Liver (tissue), 9 donors: ENCODE results near the gene GRK2. TPM values are rescaled to one million over a fixed set of nuclear protein-coding genes. Genes with fewer than 3 reads are reported as not detected.

Source experiments
- DNase-seq: peaks from one replicate; pipeline ENCODE4 v3.0.0-alpha.2; 2017; ENCODE audit warnings: low spot score
- H3K27ac ChIP-seq, 2 donors: one replicate each; pipeline ENCODE4 v1.7.0; 2013; ENCODE audit warnings: inconsistent platforms in 2 of 2, low read length in 2 of 2, control low read depth in 1 of 2, low read depth in 1 of 2, mild to moderate bottlenecking in 1 of 2
- H3K27me3 ChIP-seq, 4 donors: one replicate each; pipeline versions ENCODE4 v1.6.1 to v1.7.0; 2013; ENCODE audit warnings: low read length in 3 of 4, inconsistent platforms in 1 of 4, mild to moderate bottlenecking in 1 of 4, moderate library complexity in 1 of 4; ENCODE audit not compliant: control insufficient read depth in 4 of 4, insufficient read depth in 4 of 4
- H3K36me3 ChIP-seq, 4 donors: one replicate each; pipeline versions ENCODE4 v1.6.1 to v1.7.0; 2013; ENCODE audit warnings: low read length in 3 of 4, mild to moderate bottlenecking in 3 of 4, low read depth in 1 of 4, moderate library complexity in 1 of 4; ENCODE audit not compliant: control insufficient read depth in 4 of 4, insufficient read depth in 3 of 4
- H3K4me1 ChIP-seq, 4 donors: one replicate each; pipeline versions ENCODE4 v1.6.1 to v1.7.0; 2013; ENCODE audit warnings: low read length in 3 of 4, mild to moderate bottlenecking in 3 of 4, moderate library complexity in 1 of 4; ENCODE audit not compliant: control insufficient read depth in 4 of 4, insufficient read depth in 4 of 4
- H3K4me3 ChIP-seq, 3 donors: one replicate each; pipeline versions ENCODE4 v1.6.1 to v1.7.0; 2013; ENCODE audit warnings: low read length in 3 of 3, control low read depth in 1 of 3, low read depth in 1 of 3, mild to moderate bottlenecking in 1 of 3
- H3K9ac ChIP-seq, 2 donors: one replicate each; pipeline ENCODE4 v1.7.0; 2013; ENCODE audit warnings: low read length in 2 of 2, mild to moderate bottlenecking in 2 of 2, moderate library complexity in 2 of 2, control low read depth in 1 of 2, low read depth in 1 of 2
- H3K9me3 ChIP-seq, 4 donors: one replicate each; pipeline versions ENCODE4 v1.6.1 to v1.7.0; 2013; ENCODE audit warnings: low read length in 3 of 4; ENCODE audit not compliant: control insufficient read depth in 4 of 4
- ATF3 ChIP-seq: IDR thresholded peaks from 2 replicates; pipeline ENCODE4 v1.6.1; 2016; ENCODE audit warnings: antibody characterized with exemption
- CTCF ChIP-seq: fragments of 150-350 bp; IDR thresholded peaks from 2 replicates; pipeline ENCODE4 v1.5.1; 2017; ENCODE audit warnings: improper control_type of control experiment, low read depth, low read length; ENCODE audit not compliant: missing input control
- EGR1 ChIP-seq, 2 donors: IDR thresholded peaks; 2 replicates each; pipeline ENCODE4 v1.6.1; 2016 to 2018; ENCODE audit warnings: antibody characterized with exemption in 2 of 2, low read depth in 2 of 2
- FOXA1 ChIP-seq: IDR thresholded peaks from 2 replicates; pipeline ENCODE4 v1.6.1; 2016; ENCODE audit warnings: antibody characterized with exemption
- FOXA2 ChIP-seq: IDR thresholded peaks from 2 replicates; pipeline ENCODE4 v1.6.1; 2016; ENCODE audit warnings: antibody characterized with exemption
- GABPA ChIP-seq, 2 donors: IDR thresholded peaks in 1 of 2; conservative IDR thresholded peaks in 1 of 2; 2 replicates each; pipeline ENCODE4 v1.6.1; 2016; ENCODE audit warnings: antibody characterized with exemption in 2 of 2, mild to moderate bottlenecking in 1 of 2, moderate library complexity in 1 of 2
- HNF4A ChIP-seq, 2 donors: conservative IDR thresholded peaks; 2 replicates each; pipeline ENCODE4 v1.6.1; 2016; ENCODE audit warnings: antibody characterized with exemption in 2 of 2, mild to moderate bottlenecking in 2 of 2
- HNF4G ChIP-seq: IDR thresholded peaks from 2 replicates; pipeline ENCODE4 v1.6.1; 2016; ENCODE audit warnings: antibody characterized with exemption
- JUND ChIP-seq, 2 donors: IDR thresholded peaks; 2 replicates each; pipeline ENCODE4 v1.6.1; 2016; ENCODE audit warnings: antibody characterized with exemption in 2 of 2
- MAX ChIP-seq: IDR thresholded peaks from 2 replicates; pipeline ENCODE4 v1.6.1; 2016; ENCODE audit warnings: antibody characterized with exemption
- NR2F2 ChIP-seq: IDR thresholded peaks from 2 replicates; pipeline ENCODE4 v1.6.1; 2016; ENCODE audit warnings: antibody characterized with exemption
- RAD21 ChIP-seq, 2 donors: IDR thresholded peaks; 2 replicates each; pipeline ENCODE4 v1.6.1; 2016; ENCODE audit warnings: antibody characterized with exemption in 2 of 2, mild to moderate bottlenecking in 2 of 2
- RXRA ChIP-seq, 2 donors: IDR thresholded peaks; 2 replicates each; pipeline ENCODE4 v1.6.1; 2017 to 2018; ENCODE audit warnings: antibody characterized with exemption in 2 of 2, mild to moderate bottlenecking in 1 of 2
- SP1 ChIP-seq: IDR thresholded peaks from 2 replicates; pipeline ENCODE4 v1.6.1; 2018; ENCODE audit warnings: antibody characterized with exemption, mild to moderate bottlenecking
- TAF1 ChIP-seq: conservative IDR thresholded peaks from 2 replicates; pipeline ENCODE4 v1.6.1; 2016; ENCODE audit warnings: antibody characterized with exemption, mild to moderate bottlenecking
- YY1 ChIP-seq: IDR thresholded peaks from 2 replicates; pipeline ENCODE4 v1.6.1; 2016; ENCODE audit warnings: antibody characterized with exemption, mild to moderate bottlenecking
- ZBTB33 ChIP-seq: IDR thresholded peaks from 2 replicates; pipeline ENCODE4 v1.6.1; 2016; ENCODE audit warnings: antibody characterized with exemption
- WGBS: extraction: QIAGEN DNeasy Blood & Tissue Kit; methylation state at CpG from one replicate; pipeline ENCODE4 v1.1.7; 2013; 5-methylcytosine and 5-hydroxymethylcytosine counted together
- polyA plus RNA-seq, 2 donors: library from polyadenylated mRNA; stranded (reverse) in 1 of 2; unstranded in 1 of 2; fragments of 200-250 nt in 1 of 2; fragments of >200 nt in 1 of 2; fragmentation: Nextera tagmentation in 1 of 2; extraction: Ambion mirVana in 1 of 2; gene quantifications; one replicate each; pipeline versions ENCODE4 v1.2.1 to v1.2.3, GENCODE V29; 2013 to 2015
- total RNA-seq, 2 donors: library from RNA; depleted of rRNA; stranded (reverse); fragments of >200 nt; gene quantifications; one replicate each; pipeline ENCODE4 v1.2.3, GENCODE V29; 2014
- donor health status: healthy.
- donor health status: healthy.
- donor health status: healthy.
- donor health status: healthy.
- donor health status: healthy.

Gene GRK2
- total and polyA plus RNA-seq, 4 donors = 13.4 to 41.4 (median 31.7) TPM

- Histone ChIP-seq H3K27me3 (no peaks in the 10 kb centered on the region), H3K9ac (no peak overlapping the region), H3K4me1 (no peaks in the 10 kb centered on the region), H3K27ac (no peak overlapping the region), H3K9me3 (no peaks in the 10 kb centered on the region), H3K36me3 (peaks cover 6 to 17% (median 8%) of the 10 kb centered on the region in 4 donors), H3K4me3 (no peak overlapping the region)
- DNase-seq = no peak
- WGBS = 96% methylated on average over 1 of the region's 1 CpG
- no peak for TF ChIP-seq RXRA (IDR thresholded peaks at IDR 0.05)
- TF ChIP-seq ZBTB33 = no peak
- no peak for TF ChIP-seq FOXA2
- TF ChIP-seq EGR1 (IDR thresholded peaks at IDR 0.05; ENCODE audit: low read depth in 2 of 2) = no peak
- TF ChIP-seq JUND (IDR thresholded peaks at IDR 0.05) = no peak
- no peak for TF ChIP-seq YY1
- no peak for TF ChIP-seq SP1
- no peak for TF ChIP-seq HNF4A (conservative IDR thresholded peaks at IDR 0.05)
- no peak for TF ChIP-seq RAD21 (IDR thresholded peaks at IDR 0.05)
- TF ChIP-seq MAX = no peak
- no peak for TF ChIP-seq NR2F2
- no peak for TF ChIP-seq HNF4G
Measured at GRCh38 chr11:67295846-67296245, 29.6 kb downstream of the GRK2 start.

- Histone ChIP-seq H3K27me3 (no peaks in the 10 kb centered on the region), H3K4me3 (no peak overlapping the region), H3K4me1 (peaks cover 6 to 23% (median 12%) of the 10 kb centered on the region in 4 donors), H3K9ac (no peak overlapping the region), H3K27ac (no peak overlapping the region), H3K9me3 (no peaks in the 10 kb centered on the region), H3K36me3 (peaks cover 5 to 16% (median 8%) of the 10 kb centered on the region in 4 donors)
- DNase-seq = no peak
- TF ChIP-seq TAF1 (no peak), ATF3 (no peak), JUND (IDR thresholded peaks at IDR 0.05) (no peak), GABPA (IDR thresholded peaks at IDR 0.05 in 1 of 2, conservative IDR thresholded peaks at IDR 0.05 in 1 of 2) (no peak), CTCF (no peak), HNF4G (no peak), FOXA1 (no peak)
- WGBS = 96% methylated on average over 7 of the region's 7 CpGs
Measured at GRCh38 chr11:67298786-67299185, 32.5 kb downstream of the GRK2 start.
